Measurements from ENCODE around the gene PMP22. TPM values are rescaled to one million over a fixed set of nuclear protein-coding genes. Genes with fewer than 3 reads are reported as not detected.

The PMP22 gene
- total RNA-seq, 1 donor from 2014 or later = 0.93 TPM

DNA sequence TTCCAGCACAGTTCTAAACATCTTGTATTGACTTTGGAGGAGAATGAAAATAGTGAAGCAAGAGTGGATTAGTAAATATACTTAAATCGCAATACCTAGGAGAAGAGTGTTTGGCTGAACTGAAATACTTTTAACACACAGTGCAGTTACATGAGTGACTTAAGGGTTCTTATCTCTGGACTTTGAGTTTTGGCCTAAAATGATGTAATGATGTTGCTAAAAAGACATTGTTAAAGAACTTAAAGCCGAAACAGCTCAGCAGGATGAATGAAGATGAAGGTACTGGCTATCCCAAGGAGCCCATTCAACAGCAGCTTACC, 28.1 kb downstream of the PMP22 start:
- H3K9me3 Mint-ChIP-seq (ENCODE audit: low read depth) = no peaks in the 10 kb centered on the region
- H3K4me3 Mint-ChIP-seq (ENCODE audit: low read depth) = no peak overlapping the region
- H3K27me3 Mint-ChIP-seq = no peaks in the 10 kb centered on the region
- TF ChIP-seq, protein P1, sequence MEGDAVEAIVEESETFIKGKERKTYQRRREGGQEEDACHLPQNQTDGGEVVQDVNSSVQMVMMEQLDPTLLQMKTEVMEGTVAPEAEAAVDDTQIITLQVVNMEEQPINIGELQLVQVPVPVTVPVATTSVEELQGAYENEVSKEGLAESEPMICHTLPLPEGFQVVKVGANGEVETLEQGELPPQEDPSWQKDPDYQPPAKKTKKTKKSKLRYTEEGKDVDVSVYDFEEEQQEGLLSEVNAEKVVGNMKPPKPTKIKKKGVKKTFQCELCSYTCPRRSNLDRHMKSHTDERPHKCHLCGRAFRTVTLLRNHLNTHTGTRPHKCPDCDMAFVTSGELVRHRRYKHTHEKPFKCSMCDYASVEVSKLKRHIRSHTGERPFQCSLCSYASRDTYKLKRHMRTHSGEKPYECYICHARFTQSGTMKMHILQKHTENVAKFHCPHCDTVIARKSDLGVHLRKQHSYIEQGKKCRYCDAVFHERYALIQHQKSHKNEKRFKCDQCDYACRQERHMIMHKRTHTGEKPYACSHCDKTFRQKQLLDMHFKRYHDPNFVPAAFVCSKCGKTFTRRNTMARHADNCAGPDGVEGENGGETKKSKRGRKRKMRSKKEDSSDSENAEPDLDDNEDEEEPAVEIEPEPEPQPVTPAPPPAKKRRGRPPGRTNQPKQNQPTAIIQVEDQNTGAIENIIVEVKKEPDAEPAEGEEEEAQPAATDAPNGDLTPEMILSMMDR (IDR thresholded peaks at IDR 0.05; ENCODE audit: unreplicated experiment) = no peak
- H3K36me3 Mint-ChIP-seq (ENCODE audit: insufficient read depth) = no peaks in the 10 kb centered on the region
- no peaks in the 10 kb centered on the region for H3K4me1 Mint-ChIP-seq (ENCODE audit: low read depth)
- H3K27ac Mint-ChIP-seq = no peak overlapping the region
- no peak for DNase-seq (ENCODE audit: low spot score, unreplicated experiment)

- no peaks in the 10 kb centered on the region for H3K36me3 Mint-ChIP-seq (ENCODE audit: insufficient read depth)
- no peak for DNase-seq (ENCODE audit: low spot score, unreplicated experiment)
- TF ChIP-seq, protein P1 (IDR thresholded peaks at IDR 0.05; ENCODE audit: unreplicated experiment) = no peak
- H3K4me1 Mint-ChIP-seq (ENCODE audit: low read depth) = no peaks in the 10 kb centered on the region
- H3K9me3 Mint-ChIP-seq (ENCODE audit: low read depth) = no peaks in the 10 kb centered on the region
- H3K4me3 Mint-ChIP-seq (ENCODE audit: low read depth) = no peak overlapping the region
- H3K27ac Mint-ChIP-seq = no peak overlapping the region
- no peaks in the 10 kb centered on the region for H3K27me3 Mint-ChIP-seq
Measured at GRCh38 chr17:15236281-15237105, 28.6 kb downstream of the PMP22 start.

GRCh38 chr17:15233971-15234370, 31.2 kb downstream of the PMP22 start:
- TF ChIP-seq, protein P1 (IDR thresholded peaks at IDR 0.05; ENCODE audit: unreplicated experiment) = no peak
- Mint-ChIP-seq H3K9me3 (ENCODE audit: low read depth) (no peaks in the 10 kb centered on the region), H3K27ac (no peak overlapping the region), H3K36me3 (ENCODE audit: insufficient read depth) (no peaks in the 10 kb centered on the region), H3K4me3 (ENCODE audit: low read depth) (no peak overlapping the region), H3K4me1 (ENCODE audit: low read depth) (no peaks in the 10 kb centered on the region), H3K27me3 (no peaks in the 10 kb centered on the region)
- DNase-seq (ENCODE audit: low spot score, unreplicated experiment) = no peak

- Mint-ChIP-seq H3K9me3 (ENCODE audit: low read depth) (no peaks in the 10 kb centered on the region), H3K4me1 (ENCODE audit: low read depth) (no peaks in the 10 kb centered on the region), H3K27ac (no peak overlapping the region), H3K4me3 (ENCODE audit: low read depth) (no peak overlapping the region), H3K36me3 (ENCODE audit: insufficient read depth) (no peaks in the 10 kb centered on the region), H3K27me3 (no peaks in the 10 kb centered on the region)
- no peak for DNase-seq (ENCODE audit: low spot score, unreplicated experiment)
- TF ChIP-seq, protein P1 (IDR thresholded peaks at IDR 0.05; ENCODE audit: unreplicated experiment) = no peak
Measured at GRCh38 chr17:15233022-15233805, 31.9 kb downstream of the PMP22 start.

DNA sequence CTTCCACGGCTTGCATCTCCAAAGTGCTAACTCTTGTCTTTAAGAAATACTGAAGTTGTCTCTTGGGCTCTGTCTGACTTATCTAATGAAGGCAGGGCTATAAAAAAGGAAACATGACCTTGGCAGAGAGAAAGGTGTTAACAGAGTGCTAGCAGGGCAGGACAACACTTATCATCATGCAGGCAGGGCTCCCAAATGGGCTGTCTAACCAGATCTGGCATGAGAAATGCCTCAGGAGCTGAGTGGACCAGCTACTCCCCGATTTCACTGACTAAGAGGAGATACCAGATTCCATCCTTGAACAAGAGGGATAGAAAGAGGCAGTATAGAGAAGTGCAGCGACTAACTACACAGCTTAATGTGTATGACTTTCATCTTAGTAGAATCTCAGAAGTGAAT, 32.6 kb downstream of the PMP22 start:
- H3K9me3 Mint-ChIP-seq (ENCODE audit: low read depth) = no peaks in the 10 kb centered on the region
- no peaks in the 10 kb centered on the region for H3K36me3 Mint-ChIP-seq (ENCODE audit: insufficient read depth)
- no peak overlapping the region for H3K4me3 Mint-ChIP-seq (ENCODE audit: low read depth)
- H3K27me3 Mint-ChIP-seq = no peaks in the 10 kb centered on the region
- H3K27ac Mint-ChIP-seq = no peak overlapping the region
- H3K4me1 Mint-ChIP-seq (ENCODE audit: low read depth) = no peaks in the 10 kb centered on the region
- TF ChIP-seq, protein P1 (IDR thresholded peaks at IDR 0.05; ENCODE audit: unreplicated experiment) = no peak
- no peak for DNase-seq (ENCODE audit: low spot score, unreplicated experiment)
